T1000 (cell line): ENCODE data around the gene STAP1.

Source experiments
- DNase-seq: peaks from one replicate; lab custom pipeline; 2025; ENCODE audit warnings: mixed read lengths; lab: John Stamatoyannopoulos, UW

The STAP1 gene

GRCh38 chr4:67555447-67555846 is 3.1 kb upstream of the STAP1 start:
- DNase-seq: no peak

- DNase-seq: no peak
Observed at GRCh38 chr4:67556436-67556835, 2.1 kb upstream of the STAP1 start.

- no peak for DNase-seq
Observed at GRCh38 chr4:67565284-67565683, 6.8 kb downstream of the STAP1 start.

- DNase-seq: no peak
Observed at GRCh38 chr4:67566335-67566734, 7.8 kb downstream of the STAP1 start.

- DNase-seq: no peak
Observed at GRCh38 chr4:67568820-67569219, 10.3 kb downstream of the STAP1 start.

GRCh38 chr4:67570537-67570936 is 12.0 kb downstream of the STAP1 start:
- DNase-seq: no peak

DNA sequence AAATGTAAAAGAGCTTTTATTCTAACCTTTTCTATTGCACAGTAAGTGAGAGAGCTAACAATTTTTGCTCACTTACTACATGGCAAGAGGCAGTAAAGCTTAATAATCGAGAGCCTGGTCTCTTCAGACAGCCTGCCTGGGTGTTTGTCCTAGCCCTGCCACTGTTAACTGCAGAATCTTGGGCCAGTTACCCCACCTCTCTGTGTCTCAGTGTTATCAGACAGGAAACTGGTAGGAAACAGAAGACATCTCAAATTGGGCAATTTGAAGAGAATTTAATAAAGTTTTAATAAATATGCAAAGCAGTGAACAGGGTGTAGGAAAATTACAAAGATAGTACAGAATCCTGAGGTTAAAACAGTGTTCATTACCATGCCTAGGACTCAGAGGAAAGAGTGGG is 13.4 kb downstream of the STAP1 start:
- no peak for DNase-seq

- DNase-seq: no peak
Observed at GRCh38 chr4:67573193-67573592, 14.7 kb downstream of the STAP1 start.

- DNase-seq: no peak
Observed at GRCh38 chr4:67575232-67576058, 16.9 kb downstream of the STAP1 start.

GRCh38 chr4:67576059-67576466 is 17.5 kb downstream of the STAP1 start:
- no peak for DNase-seq

DNA sequence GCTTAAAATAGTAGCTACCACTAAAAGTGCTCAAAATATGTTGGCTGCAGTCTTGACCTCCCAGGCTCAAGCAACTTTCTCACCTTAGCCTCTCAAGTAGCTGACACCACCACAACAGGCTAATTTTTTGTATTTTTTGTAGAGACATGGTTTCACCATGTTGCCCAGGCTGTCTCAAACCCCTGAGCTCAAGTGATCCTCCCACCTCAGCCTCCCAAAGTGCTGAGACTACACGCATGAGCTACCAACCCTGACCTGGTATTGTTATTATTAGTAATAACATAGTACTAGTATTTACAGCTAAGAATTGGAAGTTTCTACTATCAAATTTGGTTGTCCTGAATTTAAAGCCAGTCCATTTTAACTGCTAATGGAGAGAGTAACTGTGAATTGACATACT is 18.0 kb downstream of the STAP1 start:
- no peak for DNase-seq

DNA sequence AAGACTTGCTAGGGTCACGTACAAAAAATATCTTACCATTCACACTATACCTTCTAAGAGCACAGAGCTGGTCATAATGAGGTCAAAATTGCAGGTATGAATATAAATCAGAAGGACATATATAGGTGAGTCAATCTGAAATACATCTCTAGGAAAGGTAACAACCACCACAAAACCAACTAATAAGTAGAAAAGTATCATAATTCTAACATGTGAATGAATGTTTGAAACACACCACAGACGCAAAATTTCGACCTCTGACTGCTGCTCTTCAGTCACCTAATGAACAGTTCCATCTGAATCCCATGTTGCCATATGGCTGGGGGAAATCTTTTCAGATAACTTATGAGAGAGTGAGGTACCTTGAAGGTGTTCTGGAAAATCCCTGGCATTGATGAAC is 22.1 kb downstream of the STAP1 start:
- no peak for DNase-seq

GRCh38 chr4:67581208-67581857 is 22.8 kb downstream of the STAP1 start:
- no peak for DNase-seq

DNA sequence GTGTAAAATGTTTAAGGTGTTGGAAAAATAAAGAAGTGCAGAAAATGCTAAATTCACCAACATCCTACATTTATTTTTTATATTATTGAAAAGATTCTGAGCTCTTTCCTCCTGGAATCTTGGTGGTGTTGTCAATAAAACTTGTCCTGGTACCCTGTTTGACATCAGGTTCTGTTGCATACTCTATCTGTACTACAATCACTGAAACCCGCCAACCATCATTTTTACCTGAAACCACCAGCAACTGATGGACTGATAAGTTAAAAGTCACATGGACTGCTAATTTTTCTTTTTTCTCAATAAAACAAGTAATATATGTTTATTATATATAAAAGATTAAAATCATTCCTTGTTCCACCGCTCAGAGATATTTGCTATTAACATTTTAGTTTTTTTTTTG is 23.4 kb downstream of the STAP1 start:
- no peak for DNase-seq

DNA sequence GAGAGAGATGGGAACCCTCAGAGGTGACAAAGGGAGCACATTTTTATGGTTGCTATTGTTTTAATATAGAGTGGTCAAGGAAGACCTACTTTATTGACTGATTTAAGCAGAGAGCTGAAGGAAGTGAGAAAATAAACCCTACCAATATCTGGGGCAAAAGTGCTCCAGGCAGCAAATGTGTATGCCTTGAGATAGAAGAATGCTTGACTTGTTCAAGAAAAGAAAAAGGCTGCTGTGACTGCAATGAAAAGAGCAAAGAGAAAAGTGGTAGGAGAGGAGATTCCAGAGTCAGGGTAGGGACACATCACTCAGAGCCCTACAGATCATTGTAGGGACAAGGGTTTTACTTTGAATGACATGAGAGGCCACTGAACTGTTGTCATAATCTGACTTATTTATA is 26.0 kb downstream of the STAP1 start:
- DNase-seq: no peak

GRCh38 chr4:67587156-67587555 is 28.6 kb downstream of the STAP1 start:
- DNase-seq: no peak

GRCh38 chr4:67593741-67594175 is 35.2 kb downstream of the STAP1 start:
- DNase-seq: no peak

DNA sequence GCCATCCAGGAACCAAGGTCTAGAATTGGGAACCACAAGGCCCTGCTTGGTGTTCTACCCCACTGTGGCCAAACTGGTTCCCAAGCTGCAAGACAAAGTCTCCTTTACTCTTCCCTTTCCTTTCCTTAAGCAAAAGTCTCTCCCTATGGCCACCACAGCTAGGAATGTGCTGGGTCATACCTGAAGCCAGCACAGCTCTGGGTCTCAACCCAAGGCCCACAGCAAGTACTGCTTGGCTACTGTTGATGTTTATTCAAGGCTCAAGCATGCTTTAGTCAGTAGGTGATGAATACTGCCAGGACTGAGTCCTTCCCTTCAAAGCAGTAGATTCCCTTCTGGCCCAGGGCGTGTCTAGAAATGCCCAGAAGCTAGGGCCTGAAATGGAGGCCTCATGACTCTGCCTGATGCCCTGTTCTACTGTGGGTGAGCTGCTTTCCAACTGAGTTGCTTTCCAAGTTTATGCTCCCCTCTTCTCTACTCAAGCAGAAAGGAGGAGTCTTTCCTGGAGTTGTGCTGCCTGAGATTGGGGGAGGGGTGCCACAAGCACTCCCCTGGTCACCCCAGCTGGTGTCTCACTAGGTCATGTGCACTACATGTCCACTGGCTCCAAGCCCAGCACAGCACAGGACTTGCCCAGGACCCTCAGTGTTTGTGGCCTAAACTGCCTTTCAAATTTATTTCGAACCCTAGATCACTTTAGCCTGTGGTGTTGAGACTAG is 44.9 kb downstream of the STAP1 start:
- no peak for DNase-seq

GRCh38 chr4:67604029-67604381 is 45.5 kb downstream of the STAP1 start:
- DNase-seq: no peak

GRCh38 chr4:67604749-67605148 is 46.2 kb downstream of the STAP1 start:
- no peak for DNase-seq

- no peak for DNase-seq
Observed at GRCh38 chr4:67608027-67608426, 49.5 kb downstream of the STAP1 start.

GRCh38 chr4:67614186-67614585 is 55.7 kb downstream of the STAP1 start:
- no peak for DNase-seq

DNA sequence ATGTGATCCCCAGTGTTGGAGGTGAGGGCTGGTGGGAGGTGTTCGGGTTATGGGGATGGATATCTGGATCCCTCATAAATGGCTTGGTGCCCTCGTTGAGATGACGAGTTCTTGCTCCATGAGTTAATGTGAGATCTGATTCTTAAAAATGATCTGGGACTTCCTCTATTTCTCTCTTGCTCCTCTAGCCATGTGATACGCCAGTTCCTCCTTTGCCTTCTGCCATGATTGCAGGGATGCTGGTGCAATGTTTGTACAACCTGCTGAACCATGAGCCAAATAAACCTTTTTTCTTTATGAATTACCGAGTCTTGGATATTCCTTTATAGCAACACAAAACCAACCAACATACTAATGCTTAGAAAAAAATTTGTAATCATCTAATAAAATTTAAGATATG is 56.6 kb downstream of the STAP1 start:
- DNase-seq: no peak
